B cell (primary cell): ENCODE results near the gene PIK3R3.

Experiments
- EZH2 ChIP-seq: IDR thresholded peaks from 2 replicates; pipeline ENCODE4 v1.6.1; 2012; ENCODE audit warnings: borderline replicate concordance, low read depth, mild to moderate bottlenecking, moderate library complexity, low read length; ENCODE audit not compliant: insufficient read depth, poor library complexity, severe bottlenecking
- TF ChIP-seq, protein P1 (sequence below): fragments of 200-600 bp; IDR thresholded peaks from one replicate; pipeline ENCODE4 v1.8.0; 2022; ENCODE audit warnings: antibody characterized with exemption, mild to moderate bottlenecking

DNA sequence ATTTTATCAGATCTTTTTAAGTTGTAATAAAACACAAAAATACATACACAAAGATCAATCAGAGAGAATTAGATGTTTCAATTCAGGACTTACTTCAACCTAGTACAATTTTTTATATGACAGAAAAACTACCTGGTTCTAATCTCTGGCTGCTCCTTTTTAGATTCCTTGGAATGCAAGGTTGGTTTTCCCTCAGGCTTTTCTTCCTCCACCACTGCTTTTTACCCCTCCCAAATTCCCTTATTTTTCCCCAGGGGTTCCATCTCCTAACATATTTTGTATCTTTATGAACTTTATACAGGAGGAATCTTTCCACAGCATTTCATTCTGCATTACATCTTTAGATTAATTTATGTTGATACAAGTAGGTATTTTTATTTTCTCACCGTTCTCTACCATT is 33.2 kb downstream of the PIK3R3 start:
- TF ChIP-seq, protein P1, sequence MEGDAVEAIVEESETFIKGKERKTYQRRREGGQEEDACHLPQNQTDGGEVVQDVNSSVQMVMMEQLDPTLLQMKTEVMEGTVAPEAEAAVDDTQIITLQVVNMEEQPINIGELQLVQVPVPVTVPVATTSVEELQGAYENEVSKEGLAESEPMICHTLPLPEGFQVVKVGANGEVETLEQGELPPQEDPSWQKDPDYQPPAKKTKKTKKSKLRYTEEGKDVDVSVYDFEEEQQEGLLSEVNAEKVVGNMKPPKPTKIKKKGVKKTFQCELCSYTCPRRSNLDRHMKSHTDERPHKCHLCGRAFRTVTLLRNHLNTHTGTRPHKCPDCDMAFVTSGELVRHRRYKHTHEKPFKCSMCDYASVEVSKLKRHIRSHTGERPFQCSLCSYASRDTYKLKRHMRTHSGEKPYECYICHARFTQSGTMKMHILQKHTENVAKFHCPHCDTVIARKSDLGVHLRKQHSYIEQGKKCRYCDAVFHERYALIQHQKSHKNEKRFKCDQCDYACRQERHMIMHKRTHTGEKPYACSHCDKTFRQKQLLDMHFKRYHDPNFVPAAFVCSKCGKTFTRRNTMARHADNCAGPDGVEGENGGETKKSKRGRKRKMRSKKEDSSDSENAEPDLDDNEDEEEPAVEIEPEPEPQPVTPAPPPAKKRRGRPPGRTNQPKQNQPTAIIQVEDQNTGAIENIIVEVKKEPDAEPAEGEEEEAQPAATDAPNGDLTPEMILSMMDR = no peak
- no peak for TF ChIP-seq EZH2
